Aorta (tissue), 5 donors: ENCODE results near the gene DHH. TPM values are rescaled to one million over a fixed set of nuclear protein-coding genes. Genes with fewer than 3 reads are reported as not detected.

Experiments used
- ATAC-seq: fragments of 200-7000 bp; cut with Tn5 transposase; one replicate; pipeline ENCODE4 v1.9.1; 2022; ENCODE audit warnings: moderate library complexity; ENCODE audit not compliant: low FRiP score
- DNase-seq, 2 donors: peaks; one replicate each; pipeline ENCODE4 v3.0.0-alpha.2; 2020
- H3K27ac ChIP-seq, 2 donors: one replicate each; pipeline ENCODE4 v1.5.1; 2013; ENCODE audit warnings: low read length in 2 of 2, mild to moderate bottlenecking in 2 of 2, moderate library complexity in 2 of 2, control low read depth in 1 of 2, inconsistent platforms in 1 of 2, low read depth in 1 of 2
- H3K27me3 ChIP-seq, 2 donors: one replicate each; pipeline ENCODE4 v1.6.1; 2013; ENCODE audit warnings: control low read depth in 1 of 2, low read length in 1 of 2, mild to moderate bottlenecking in 1 of 2, moderate library complexity in 1 of 2; ENCODE audit not compliant: insufficient read depth in 2 of 2, control insufficient read depth in 1 of 2
- H3K36me3 ChIP-seq, 2 donors: one replicate each; pipeline ENCODE4 v1.6.1; 2013; ENCODE audit warnings: control low read depth in 1 of 2, low read length in 1 of 2, mild to moderate bottlenecking in 1 of 2; ENCODE audit not compliant: insufficient read depth in 2 of 2, control insufficient read depth in 1 of 2
- H3K4me1 ChIP-seq, 2 donors: one replicate each; pipeline ENCODE4 v1.6.1; 2013; ENCODE audit warnings: low read length in 2 of 2, control low read depth in 1 of 2, mild to moderate bottlenecking in 1 of 2, moderate library complexity in 1 of 2; ENCODE audit not compliant: insufficient read depth in 2 of 2, control insufficient read depth in 1 of 2
- H3K4me3 ChIP-seq, 2 donors: one replicate each; pipeline ENCODE4 v1.5.1; 2013; ENCODE audit warnings: low read length in 2 of 2, control low read depth in 1 of 2, mild to moderate bottlenecking in 1 of 2
- H3K9me3 ChIP-seq: one replicate; pipeline ENCODE4 v1.6.1; 2013; ENCODE audit warnings: mild to moderate bottlenecking, low read length; ENCODE audit not compliant: control insufficient read depth
- WGBS, 2 donors: extraction: QIAGEN DNeasy Blood & Tissue Kit; methylation state at CpG; one replicate each; pipeline ENCODE4 v1.1.7; 2013; 5-methylcytosine and 5-hydroxymethylcytosine counted together
- intact Hi-C, 2 donors: fragments of 100-400 bp; cut with DNase I; formaldehyde crosslinking; loops; one replicate each; pipeline versions ENCODE4 v1.14.2 to v1.15.0; 2022
- polyA plus RNA-seq, 2 donors: library from polyadenylated mRNA; stranded (reverse); fragments of 200-250 nt; gene quantifications; one replicate each; pipeline ENCODE4 v1.2.3, GENCODE V29; 2013
- total RNA-seq, 2 donors: library from RNA; stranded (reverse); fragmentation: NEBNext Ultra II Directional; extraction: Animal tissue kit (Norgen Biotek cat#: 25700); gene quantifications; one replicate each; pipeline ENCODE4 v1.2.1, GENCODE V29; 2021
- donor health status: healthy with polysubstance abuse.
- donor health status: Bipolar disorder and iron deficiency.
- donor health status: DM: no; HTN: no; CAD: no.
- donor health status: DM: no; HTN: no; CAD: no.
- donor health status: DM: yes; HTN: yes; CAD: no.

DHH gene
- total and polyA plus RNA-seq, 4 donors, result 0.33 to 3.6 (median 1.3) TPM; not detected in 1

- H3K36me3 ChIP-seq, result peaks cover 0 to 27% of the 10 kb centered on the region in 2 donors
- intact Hi-C loops, result no loop called here
- no peaks in the 10 kb centered on the region for H3K27me3 ChIP-seq
- H3K4me1 ChIP-seq, result no peaks in the 10 kb centered on the region
- H3K27ac ChIP-seq, result no peak overlapping the region
- WGBS, 2 donors, result 95% methylated on average over 12 of the region's 12 CpGs
- H3K4me3 ChIP-seq, result no peak overlapping the region
- DNase-seq (peak in 1 of 2 donors; percentile 37), ATAC-seq (no peak)
- no peaks in the 10 kb centered on the region for H3K9me3 ChIP-seq
Observed at GRCh38 chr12:49044660-49045059, 49.9 kb downstream of the DHH start.

GRCh38 chr12:49043856-49044258, 50.7 kb downstream of the DHH start:
- intact Hi-C loops, result no loop called here
- ATAC-seq (peak; percentile 30), DNase-seq (peak; percentile 82 to 89)
- 53 to 61% methylated on average over 11 of the region's 11 CpGs for WGBS, 2 donors
- H3K4me3 ChIP-seq, result no peak overlapping the region
- H3K27me3 ChIP-seq, result no peaks in the 10 kb centered on the region
- H3K9me3 ChIP-seq, result no peaks in the 10 kb centered on the region
- H3K4me1 ChIP-seq, result no peaks in the 10 kb centered on the region
- H3K36me3 ChIP-seq, result peaks cover 0 to 26% of the 10 kb centered on the region in 2 donors
- H3K27ac ChIP-seq, result no peak overlapping the region

GRCh38 chr12:49043241-49043640, 51.4 kb downstream of the DHH start:
- 92 to 96% methylated on average over 4 of the region's 4 CpGs for WGBS, 2 donors
- H3K36me3 ChIP-seq, result peaks cover 0 to 29% of the 10 kb centered on the region in 2 donors
- ATAC-seq, result no peak

DNA sequence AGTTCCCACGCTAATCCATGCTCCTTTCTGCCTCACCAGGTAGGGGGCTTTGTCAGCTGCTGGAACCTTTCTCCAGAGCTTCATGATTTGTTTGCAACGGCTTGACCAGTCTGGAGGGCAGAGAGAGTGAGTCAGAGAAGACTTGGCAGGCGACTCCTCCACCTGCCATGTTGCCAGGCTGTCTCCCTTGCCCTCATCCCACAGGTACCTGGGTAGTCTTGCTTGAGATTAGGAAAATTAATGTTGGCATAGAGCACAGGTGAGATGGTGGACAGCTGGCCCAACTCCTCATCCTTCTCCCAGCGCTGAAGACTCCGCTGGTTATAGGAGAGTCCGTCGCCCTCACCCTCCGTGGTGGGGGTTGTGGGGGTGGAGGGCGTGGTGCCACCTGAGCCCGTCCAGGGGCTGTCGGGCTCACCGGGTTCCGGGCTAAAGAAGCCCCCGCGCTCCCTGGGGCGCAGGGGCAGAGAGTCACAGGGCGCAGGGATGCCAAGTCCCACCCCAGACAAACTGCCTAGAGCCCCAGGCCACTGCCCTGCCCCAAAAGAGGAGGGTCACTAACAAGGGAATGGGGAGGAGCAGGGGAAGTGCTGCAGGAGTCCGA, 52.6 kb downstream of the DHH start:
- intact Hi-C loops, result no loop called here
- Histone ChIP-seq H3K9me3 (no peaks in the 10 kb centered on the region), H3K27me3 (no peaks in the 10 kb centered on the region), H3K4me3 (no peak overlapping the region), H3K36me3 (peaks cover 0 to 31% of the 10 kb centered on the region in 2 donors), H3K4me1 (no peaks in the 10 kb centered on the region), H3K27ac (no peak overlapping the region)
- WGBS, 2 donors, result 84 to 86% methylated on average over 18 of the region's 18 CpGs
- no peak for ATAC-seq
- peak in 1 of 2 donors; percentile 29 for DNase-seq

More at GRCh38 chr12:49043241-49043640, 51.4 kb downstream of the DHH start:
- H3K27ac ChIP-seq, result no peak overlapping the region
- H3K4me3 ChIP-seq, result no peak overlapping the region
- H3K4me1 ChIP-seq, result no peaks in the 10 kb centered on the region
- no peaks in the 10 kb centered on the region for H3K9me3 ChIP-seq
- intact Hi-C loops, result no loop called here
- H3K27me3 ChIP-seq, result no peaks in the 10 kb centered on the region
- peak in 1 of 2 donors; percentile 36 for DNase-seq

- Histone ChIP-seq H3K4me1 (no peaks in the 10 kb centered on the region), H3K36me3 (peaks cover 0 to 32% of the 10 kb centered on the region in 2 donors), H3K27me3 (no peaks in the 10 kb centered on the region), H3K4me3 (no peak overlapping the region), H3K9me3 (no peaks in the 10 kb centered on the region), H3K27ac (no peak overlapping the region)
- DNase-seq (peak; percentile 43 to 67), ATAC-seq (no peak)
- intact Hi-C loops, result no loop called here
- 90 to 91% methylated on average over 31 of the region's 31 CpGs for WGBS, 2 donors
Observed at GRCh38 chr12:49041036-49041880, 53.3 kb downstream of the DHH start.

- DNase-seq, result peak in 1 of 2 donors; percentile 68
- no peak for ATAC-seq
- H3K36me3 ChIP-seq, result peaks cover 0 to 27% of the 10 kb centered on the region in 2 donors
Observed at GRCh38 chr12:49040364-49040855, 54.2 kb downstream of the DHH start.

GRCh38 chr12:49039421-49040363, 54.9 kb downstream of the DHH start:
- Histone ChIP-seq H3K4me3 (no peak overlapping the region), H3K27ac (no peak overlapping the region), H3K27me3 (no peaks in the 10 kb centered on the region), H3K36me3 (peaks cover 0 to 26% of the 10 kb centered on the region in 2 donors), H3K9me3 (no peaks in the 10 kb centered on the region), H3K4me1 (no peaks in the 10 kb centered on the region)
- ATAC-seq (no peak), DNase-seq (peak; percentile 42 to 64)
- 91% methylated on average over 30 of the region's 30 CpGs for WGBS, 2 donors
- intact Hi-C loops, result no loop called here

More at GRCh38 chr12:49040364-49040855, 54.2 kb downstream of the DHH start:
- intact Hi-C loops, result no loop called here
- H3K4me1 ChIP-seq, result no peaks in the 10 kb centered on the region
- no peak overlapping the region for H3K4me3 ChIP-seq
- H3K9me3 ChIP-seq, result no peaks in the 10 kb centered on the region
- H3K27ac ChIP-seq, result no peak overlapping the region
- H3K27me3 ChIP-seq, result no peaks in the 10 kb centered on the region
- 86 to 90% methylated on average over 14 of the region's 14 CpGs for WGBS, 2 donors

DNA sequence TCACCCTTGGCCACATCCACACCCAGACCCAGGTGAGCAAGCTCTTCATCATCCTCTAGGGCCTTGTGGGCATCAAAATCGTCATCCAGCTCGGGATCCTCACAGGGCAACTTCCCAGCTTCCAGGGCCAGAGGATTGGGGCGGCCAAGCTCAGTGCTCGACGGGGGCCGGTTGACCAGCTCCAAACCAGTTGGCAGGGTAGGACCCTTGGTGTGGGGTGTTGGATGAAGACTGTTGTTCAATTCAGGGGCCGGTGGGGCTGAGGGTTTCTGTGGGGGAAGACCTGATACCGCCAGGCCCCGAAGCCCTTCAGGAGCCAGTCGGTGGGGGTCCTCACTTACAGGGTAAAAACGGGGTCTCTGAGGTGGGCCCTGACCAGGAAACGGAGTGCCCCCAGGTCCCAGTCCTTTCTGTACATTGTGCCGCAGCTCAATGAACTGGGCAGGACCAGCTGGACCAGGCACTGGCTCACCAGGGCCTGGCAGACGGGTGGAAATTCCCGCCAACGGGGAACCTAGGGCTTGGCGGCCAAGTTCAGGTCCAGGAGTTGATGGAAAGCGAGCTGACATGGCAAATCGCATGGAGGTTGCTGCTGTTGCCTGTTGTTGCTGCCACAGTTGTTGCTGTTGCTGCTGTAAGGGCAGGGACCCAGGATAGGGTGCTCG, 56.2 kb downstream of the DHH start:
- WGBS, 2 donors, result 87 to 88% methylated on average over 20 of the region's 20 CpGs
- H3K27me3 ChIP-seq, result no peaks in the 10 kb centered on the region
- intact Hi-C loops, result no loop called here
- peaks cover 0 to 27% of the 10 kb centered on the region in 2 donors for H3K36me3 ChIP-seq
- H3K9me3 ChIP-seq, result no peaks in the 10 kb centered on the region
- ATAC-seq (no peak), DNase-seq (peak in 1 of 2 donors; percentile 32)
- no peak overlapping the region for H3K4me3 ChIP-seq
- H3K4me1 ChIP-seq, result no peaks in the 10 kb centered on the region
- H3K27ac ChIP-seq, result no peak overlapping the region
